GM19043 (cell line): Measurements from ENCODE around the gene DIABLO.

ENCODE experiments used
- ATAC-seq: cut with Tn5 transposase; IDR thresholded peaks from one replicate; pipeline ENCODE4 v1.9.1; 2021; ENCODE audit warnings: low read depth; ENCODE audit not compliant: unreplicated experiment

Gene DIABLO

DNA sequence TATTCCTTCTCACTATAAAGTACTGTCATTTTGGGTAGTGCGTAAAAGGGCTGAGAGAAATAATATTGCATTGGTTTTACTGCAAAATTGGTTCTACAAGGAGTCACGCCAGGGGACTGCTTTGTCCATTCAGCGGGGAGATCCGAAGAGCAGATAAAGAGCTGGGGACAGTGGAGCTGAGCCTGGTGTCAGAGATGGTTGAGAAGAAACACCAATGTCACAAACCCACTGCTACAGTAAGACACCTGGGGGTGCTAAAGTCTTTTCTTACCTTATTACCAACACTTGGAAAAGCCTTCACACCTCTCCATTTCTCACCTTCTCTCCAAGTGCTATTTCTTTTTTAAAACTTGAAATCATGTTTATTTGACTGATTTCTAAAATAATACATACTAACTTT lies 66.0 kb downstream of the DIABLO start:
- no peak for ATAC-seq

DNA sequence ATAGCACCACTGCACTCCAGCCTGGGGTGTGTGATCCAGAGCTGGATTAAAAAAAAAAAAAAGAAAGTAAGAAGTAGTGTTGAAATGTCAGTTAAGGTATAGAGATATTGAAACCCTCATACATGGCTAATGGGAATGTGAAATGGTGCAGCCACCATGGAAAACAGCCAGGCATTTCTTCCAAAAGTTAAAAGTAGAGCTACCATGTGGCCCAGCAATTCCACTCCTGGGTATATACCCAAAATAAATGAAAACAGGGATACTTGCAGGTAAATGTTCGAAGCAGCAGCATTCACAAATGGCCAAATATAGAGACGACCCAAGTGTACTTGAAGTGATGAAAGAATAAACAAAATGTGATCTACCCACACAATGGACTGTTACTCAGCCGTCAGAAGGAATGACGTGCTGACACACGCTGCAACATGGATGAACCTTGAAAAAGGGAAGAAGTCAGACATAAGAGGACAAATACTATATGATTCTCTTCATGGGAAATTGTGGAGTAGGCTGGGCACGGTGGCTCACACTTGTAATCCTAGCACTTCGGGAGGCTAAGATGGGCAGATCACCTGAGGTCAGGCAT lies 67.1 kb downstream of the DIABLO start:
- no peak for ATAC-seq
